Left forelimb (tissue), 1 donor: ENCODE results near the gene PHF21B.

Source experiments
- DNase-seq: peaks from one replicate; pipeline ENCODE4 v3.0.0-alpha.2; 2018; ENCODE audit warnings: low spot score

Gene PHF21B

GRCh38 chr22:44892803-44893730 lies 116.7 kb downstream of the PHF21B start:
- DNase-seq = peak; percentile 31

DNA sequence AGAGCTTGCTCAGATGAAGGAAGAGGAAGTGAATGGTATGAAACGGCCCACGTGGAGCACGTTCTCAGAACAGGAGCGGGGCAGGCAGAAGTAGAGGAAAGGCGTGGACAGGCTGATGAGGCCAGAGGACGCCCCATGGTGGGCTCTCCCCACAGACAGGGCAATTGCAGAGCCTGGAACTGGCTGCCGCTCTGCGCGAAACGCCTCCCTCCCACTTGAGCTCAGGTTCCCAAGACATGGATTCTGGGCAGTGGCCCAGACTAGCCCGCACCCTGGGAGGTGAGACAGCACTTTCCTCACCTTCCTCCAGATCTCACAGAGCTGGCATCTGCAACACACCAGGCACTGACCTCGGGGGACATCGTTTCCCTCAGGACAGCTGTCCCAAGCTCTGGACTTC lies 117.6 kb downstream of the PHF21B start:
- peak; percentile 14 for DNase-seq

DNA sequence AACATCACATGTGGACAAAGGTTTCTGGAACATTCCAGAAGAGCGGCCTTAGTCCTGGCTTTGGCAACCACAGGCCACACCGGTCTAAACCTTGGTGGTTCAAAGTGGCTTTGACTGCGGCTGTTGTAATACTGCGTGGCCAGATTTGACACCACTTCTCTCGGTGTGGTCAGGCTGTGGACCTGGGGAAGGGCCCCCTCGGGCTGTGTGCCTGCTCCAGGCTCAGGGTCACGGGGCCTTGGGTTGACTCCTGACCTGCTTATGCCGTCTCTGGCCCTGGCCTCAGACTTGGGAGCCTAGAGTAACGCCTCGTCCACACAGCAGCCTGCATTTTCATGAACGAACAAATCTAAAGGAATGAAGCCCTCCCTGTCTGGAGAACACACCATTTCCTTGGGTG lies 118.0 kb downstream of the PHF21B start:
- DNase-seq = no peak

DNA sequence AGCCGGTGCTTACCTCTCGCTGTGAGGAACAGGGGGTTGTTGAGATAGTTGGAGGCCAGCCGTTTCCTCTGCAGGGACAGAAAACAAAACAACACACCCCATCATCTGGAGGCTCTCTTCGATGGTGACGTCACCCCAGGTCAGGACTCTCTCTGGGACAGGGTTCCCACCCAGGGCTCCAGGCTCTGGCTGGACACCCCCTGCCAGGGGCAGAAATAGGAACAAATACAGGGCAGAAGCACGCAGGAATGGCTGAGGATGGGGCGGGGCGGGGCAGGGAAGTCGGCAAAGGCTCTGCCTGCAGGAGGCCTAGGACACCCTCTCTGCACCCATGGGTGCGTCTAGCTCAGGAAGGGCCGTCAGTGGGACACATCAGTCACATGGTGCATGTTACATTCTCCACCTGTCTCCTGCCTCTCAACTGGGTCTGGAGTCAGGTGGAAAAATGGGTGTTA lies 118.5 kb downstream of the PHF21B start:
- peak; percentile 36 for DNase-seq

- peak; percentile 25 for DNase-seq
These were observed 119.2 kb downstream of the PHF21B start for GRCh38 chr22:44890416-44891292.

DNA sequence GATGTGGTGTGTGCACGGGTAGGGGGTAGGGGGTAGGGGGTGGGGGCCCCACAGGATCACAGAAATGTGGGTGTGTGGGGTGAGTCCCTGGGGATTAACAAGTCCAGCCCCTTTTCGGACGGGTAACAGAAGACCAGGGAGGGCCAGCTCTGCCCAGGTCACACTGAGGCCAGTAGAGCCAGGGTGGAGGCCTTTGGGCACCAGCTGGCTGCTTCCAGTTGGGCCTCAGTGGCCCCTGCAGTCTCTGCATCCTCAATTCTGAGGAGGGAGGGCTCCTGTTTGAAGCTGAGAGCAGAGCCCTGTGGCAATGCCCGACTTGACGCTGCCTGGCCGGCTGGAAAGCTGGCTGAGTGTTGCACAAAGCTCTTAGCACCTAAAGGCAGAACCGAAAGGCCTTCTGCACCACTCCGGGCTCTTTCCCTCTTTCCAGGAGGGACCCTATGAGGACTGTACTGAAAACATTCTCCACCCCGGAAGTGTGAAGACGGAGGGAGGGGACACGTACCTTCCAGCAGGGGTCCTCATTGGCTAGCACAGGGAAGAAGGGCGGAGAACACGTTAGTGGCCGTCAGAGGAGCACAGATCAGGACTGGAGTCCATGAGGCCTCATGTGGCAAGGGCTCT lies 120.4 kb downstream of the PHF21B start:
- DNase-seq = peak; percentile 49

- peak; percentile 17 for DNase-seq
These were observed 121.1 kb downstream of the PHF21B start for GRCh38 chr22:44888491-44889254.

DNA sequence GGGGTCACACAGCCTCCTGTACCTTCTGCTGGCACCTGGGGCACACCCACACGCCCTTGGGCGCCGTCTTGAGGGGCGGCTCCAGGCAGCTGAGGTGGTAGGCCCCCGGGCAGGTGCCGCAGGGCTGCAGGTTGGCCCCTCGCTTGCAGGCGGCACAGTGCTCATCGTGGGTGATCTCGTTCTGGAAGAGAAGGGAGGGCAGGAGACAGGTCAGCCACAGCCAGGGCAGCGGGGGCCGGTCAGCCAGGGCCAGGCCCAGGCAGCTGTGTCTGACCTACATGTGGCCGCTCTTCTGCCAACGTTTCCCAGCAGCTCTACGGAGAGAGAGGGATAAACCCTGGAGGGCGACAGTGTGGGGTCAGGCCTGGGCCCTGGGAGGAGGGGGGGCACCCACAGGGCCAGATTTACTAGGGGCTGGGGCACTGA lies 121.9 kb downstream of the PHF21B start:
- peak; percentile 46 for DNase-seq

DNA sequence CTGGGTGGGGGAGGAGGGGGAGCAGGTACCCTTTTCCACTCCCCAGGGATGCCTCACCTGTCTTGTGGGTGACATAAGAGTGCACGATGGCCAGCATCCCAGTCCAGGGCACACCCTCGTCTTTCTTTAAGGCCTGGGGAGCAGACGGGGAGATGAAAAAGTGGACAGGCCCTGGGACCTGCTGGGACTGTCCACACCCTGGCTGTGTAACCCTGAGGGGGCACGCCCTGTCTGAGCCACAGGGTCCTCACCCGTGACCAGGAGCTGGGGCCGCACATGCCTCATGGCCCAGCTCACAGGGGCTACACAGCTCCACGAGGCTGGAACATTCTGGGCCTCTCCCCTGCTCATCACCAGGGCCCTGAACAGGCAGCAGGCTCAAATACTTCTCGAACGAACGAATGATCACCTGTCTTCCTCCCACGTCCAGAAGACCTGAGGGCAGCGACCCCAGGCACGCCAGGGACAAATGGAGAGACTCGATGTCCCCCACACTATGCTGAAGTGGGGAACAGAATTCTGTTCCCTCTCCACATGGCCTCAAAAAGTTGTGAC lies 123.9 kb downstream of the PHF21B start:
- peak; percentile 28 for DNase-seq

- DNase-seq = peak; percentile 31
These were observed 124.6 kb downstream of the PHF21B start for GRCh38 chr22:44884968-44885805.

DNA sequence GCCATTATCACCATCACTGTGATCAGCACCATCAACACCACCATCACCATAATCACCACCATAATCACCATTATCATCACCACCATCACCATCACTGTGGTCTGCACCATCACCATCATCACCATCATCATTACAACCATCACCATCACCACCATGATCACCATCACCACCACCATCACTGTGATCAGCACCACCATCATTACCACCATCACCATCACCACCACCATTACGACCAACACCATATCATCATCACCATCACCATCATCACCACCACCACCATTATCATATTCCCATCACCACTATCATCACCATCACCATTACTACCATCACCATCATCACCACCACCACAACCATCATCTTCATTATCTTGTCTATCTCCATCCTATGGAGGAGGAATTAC lies 125.2 kb downstream of the PHF21B start:
- no peak for DNase-seq

GRCh38 chr22:44883011-44883421 lies 126.8 kb downstream of the PHF21B start:
- DNase-seq = peak; percentile 25

- DNase-seq = no peak
These were observed 127.4 kb downstream of the PHF21B start for GRCh38 chr22:44882226-44882905.

- DNase-seq = peak; percentile 47
These were observed 128.2 kb downstream of the PHF21B start for GRCh38 chr22:44881624-44882023.

- DNase-seq = peak; percentile 53
These were observed 129.1 kb downstream of the PHF21B start for GRCh38 chr22:44880610-44881290.

- DNase-seq = peak; percentile 46
These were observed 130.5 kb downstream of the PHF21B start for GRCh38 chr22:44879301-44879680.

DNA sequence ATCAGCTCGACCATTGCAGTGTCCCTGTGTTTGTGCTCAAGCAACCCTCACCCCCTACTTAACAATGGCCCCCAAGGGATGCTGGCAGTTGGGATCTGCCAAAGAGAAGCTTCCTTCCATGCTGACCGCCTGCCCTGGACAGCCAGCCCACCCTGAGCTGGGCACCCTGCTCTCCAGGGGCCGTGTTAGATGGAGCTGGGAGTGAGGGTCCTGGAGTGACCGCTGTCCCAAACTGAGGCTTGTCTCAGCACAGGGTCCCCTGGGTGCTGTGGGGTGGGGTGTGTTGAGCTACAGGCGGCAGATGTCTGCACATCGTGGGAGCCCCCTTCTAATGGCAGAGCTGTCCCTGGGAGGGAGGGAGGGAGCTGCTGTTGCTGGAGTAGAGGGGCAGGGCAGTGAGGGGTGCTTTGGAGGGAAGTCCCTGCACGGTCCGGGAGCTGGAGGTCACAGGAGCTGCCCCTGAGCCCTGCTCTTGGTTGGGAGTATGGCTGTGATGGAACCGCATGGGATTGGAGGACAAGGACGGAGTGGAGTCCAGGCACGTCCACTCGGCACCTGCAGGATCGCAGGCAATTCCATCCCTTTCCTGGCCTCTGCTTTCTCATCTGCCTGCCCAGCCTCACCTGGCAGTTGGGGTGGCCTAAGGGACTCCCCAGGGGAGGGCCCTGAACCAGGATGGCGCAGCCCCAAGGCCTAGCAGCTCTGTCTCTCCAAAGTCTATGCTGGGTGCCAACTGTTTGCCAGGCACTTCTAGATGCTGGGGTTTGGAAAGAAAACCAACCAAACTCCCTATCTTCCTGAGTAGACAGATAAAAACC lies 131.1 kb downstream of the PHF21B start:
- peak; percentile 31 for DNase-seq

DNA sequence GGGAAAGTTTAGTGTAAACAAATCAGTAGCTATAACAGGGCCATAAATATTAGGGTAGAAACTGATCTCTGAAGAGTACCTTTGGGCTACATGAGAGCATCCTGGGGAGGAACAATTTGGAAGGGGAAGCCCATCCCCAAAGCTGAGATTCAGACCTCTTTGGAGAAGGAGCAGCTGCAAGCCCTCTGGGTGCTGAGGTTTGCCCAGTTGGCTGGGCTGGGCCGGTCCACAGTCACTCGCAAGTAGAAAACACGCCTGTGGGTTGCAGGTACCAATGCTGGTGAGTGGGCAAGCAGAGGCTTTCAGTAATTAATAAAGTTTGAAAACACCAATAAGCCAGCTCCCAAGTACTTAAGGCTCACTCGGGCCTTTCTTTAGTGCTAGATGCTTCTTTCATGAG lies 132.9 kb downstream of the PHF21B start:
- no peak for DNase-seq
